Measurements from ENCODE around the gene SWSAP1. TPM values are rescaled to one million over a fixed set of nuclear protein-coding genes. Genes with fewer than 3 reads are reported as not detected.

Gene SWSAP1
- 1 to 10 TPM in 3 of 4 donors, under 1 TPM in 1; 0.51 to 1.7 (median 1.2) TPM for total RNA-seq

DNA sequence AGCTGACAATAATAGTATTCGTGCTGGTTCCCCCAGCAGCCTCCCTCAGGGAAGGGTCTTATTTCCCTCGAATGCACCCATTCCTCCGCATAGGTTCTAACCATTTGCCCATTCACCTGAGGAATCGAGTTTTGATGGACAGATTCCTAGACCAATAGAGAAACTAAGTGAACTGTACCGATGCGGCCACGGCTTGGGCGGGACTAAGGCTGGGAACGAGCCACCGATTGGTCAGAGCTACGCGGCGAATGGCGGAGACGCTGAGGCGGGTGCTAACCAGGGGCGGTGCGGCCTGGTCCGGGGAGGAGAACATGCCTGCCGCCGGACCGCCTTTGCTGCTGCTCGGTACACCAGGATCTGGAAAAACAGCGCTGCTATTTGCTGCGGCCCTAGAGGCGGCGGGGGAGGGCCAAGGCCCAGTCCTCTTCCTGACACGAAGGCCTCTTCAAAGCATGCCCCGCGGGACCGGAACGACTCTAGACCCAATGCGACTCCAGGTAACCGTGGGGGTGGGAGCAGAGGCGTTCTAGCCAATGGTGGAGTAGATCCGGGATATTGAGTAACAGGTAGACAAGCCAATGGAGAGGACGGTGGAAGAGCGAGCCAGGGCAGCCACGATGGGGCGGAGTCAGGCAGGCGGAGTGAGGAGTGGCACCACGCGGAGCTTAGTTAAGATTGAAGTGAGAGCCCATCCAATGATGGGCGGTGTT, at the start of gene SWSAP1:
TSS of gene SWSAP1 (plus strand) at position 234 of the 710 bp plus-strand sequence. CDS start at position 249, 15 bp downstream.
- no peaks in the 10 kb centered on the region for H3K9me3 ChIP-seq
- peak within 1 kb of the TSS; percentile 73 to 84 (median 76) for H3K4me3 ChIP-seq
- H3K4me1 ChIP-seq = peaks cover 22 to 24% of the 10 kb centered on the region in 2 donors
- H3K27ac ChIP-seq = peak within 1 kb of the TSS; percentile 93 to 97 (median 94)
- no peaks in the 10 kb centered on the region for H3K36me3 ChIP-seq
- TF ChIP-seq, protein P1, sequence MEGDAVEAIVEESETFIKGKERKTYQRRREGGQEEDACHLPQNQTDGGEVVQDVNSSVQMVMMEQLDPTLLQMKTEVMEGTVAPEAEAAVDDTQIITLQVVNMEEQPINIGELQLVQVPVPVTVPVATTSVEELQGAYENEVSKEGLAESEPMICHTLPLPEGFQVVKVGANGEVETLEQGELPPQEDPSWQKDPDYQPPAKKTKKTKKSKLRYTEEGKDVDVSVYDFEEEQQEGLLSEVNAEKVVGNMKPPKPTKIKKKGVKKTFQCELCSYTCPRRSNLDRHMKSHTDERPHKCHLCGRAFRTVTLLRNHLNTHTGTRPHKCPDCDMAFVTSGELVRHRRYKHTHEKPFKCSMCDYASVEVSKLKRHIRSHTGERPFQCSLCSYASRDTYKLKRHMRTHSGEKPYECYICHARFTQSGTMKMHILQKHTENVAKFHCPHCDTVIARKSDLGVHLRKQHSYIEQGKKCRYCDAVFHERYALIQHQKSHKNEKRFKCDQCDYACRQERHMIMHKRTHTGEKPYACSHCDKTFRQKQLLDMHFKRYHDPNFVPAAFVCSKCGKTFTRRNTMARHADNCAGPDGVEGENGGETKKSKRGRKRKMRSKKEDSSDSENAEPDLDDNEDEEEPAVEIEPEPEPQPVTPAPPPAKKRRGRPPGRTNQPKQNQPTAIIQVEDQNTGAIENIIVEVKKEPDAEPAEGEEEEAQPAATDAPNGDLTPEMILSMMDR (IDR thresholded peaks at IDR 0.05 in 4 of 5, conservative IDR thresholded peaks at IDR 0.05 in 1 of 5) = no peak
- TF ChIP-seq POLR2A (IDR thresholded peaks at IDR 0.05) = peak in 1 of 2 donors; percentile 47
- ATAC-seq = peak; percentile 97 to 98
- intact Hi-C loops (cut with DNase I; ENCODE audit: low total_unique reads) = loop anchor here (1.0 to 10.0 kb wide), 4 partner anchors 28 to 980 kb away; partner anchors contain the start of genes CCDC159, TMEM205, TSPAN16 and ZNF653
- H3K27me3 ChIP-seq = no peaks in the 10 kb centered on the region
- DNase-seq = peak; percentile 99
- in situ Hi-C loops (cut with MboI; ENCODE audit: low sequenced_read_pairs in 4 of 4) = loop anchor here in 2 of 4 donors (5.0 to 25.0 kb wide), 2 partner anchors 63 to 213 kb away; partner anchors contain the start of genes ACP5 (in 1 of the 2), ODAD3 (in 1 of the 2), PRKCSH (in 1 of the 2) and ZNF627 (in 1 of the 2)

GRCh38 chr19:11324748-11325389, 49.6 kb upstream of the SWSAP1 start:
- H3K4me1 ChIP-seq = peaks cover 10 to 11% of the 10 kb centered on the region in 2 donors
- peaks cover 0 to 23% of the 10 kb centered on the region in 2 donors for H3K36me3 ChIP-seq
- H3K27me3 ChIP-seq = no peaks in the 10 kb centered on the region
- H3K9me3 ChIP-seq = no peaks in the 10 kb centered on the region
- no peak for TF ChIP-seq POLR2A (IDR thresholded peaks at IDR 0.05)
- TF ChIP-seq, protein P1 (IDR thresholded peaks at IDR 0.05 in 4 of 5, conservative IDR thresholded peaks at IDR 0.05 in 1 of 5) = no peak
- peak overlapping the region; percentile 71 to 80 (median 74) for H3K27ac ChIP-seq
- intact Hi-C loops (cut with DNase I; ENCODE audit: low total_unique reads) = no loop called here
- no peak overlapping the region for H3K4me3 ChIP-seq
- in situ Hi-C loops (cut with MboI; ENCODE audit: low sequenced_read_pairs in 4 of 4) = no loop called here
- ATAC-seq (no peak), DNase-seq (no peak)

DNA sequence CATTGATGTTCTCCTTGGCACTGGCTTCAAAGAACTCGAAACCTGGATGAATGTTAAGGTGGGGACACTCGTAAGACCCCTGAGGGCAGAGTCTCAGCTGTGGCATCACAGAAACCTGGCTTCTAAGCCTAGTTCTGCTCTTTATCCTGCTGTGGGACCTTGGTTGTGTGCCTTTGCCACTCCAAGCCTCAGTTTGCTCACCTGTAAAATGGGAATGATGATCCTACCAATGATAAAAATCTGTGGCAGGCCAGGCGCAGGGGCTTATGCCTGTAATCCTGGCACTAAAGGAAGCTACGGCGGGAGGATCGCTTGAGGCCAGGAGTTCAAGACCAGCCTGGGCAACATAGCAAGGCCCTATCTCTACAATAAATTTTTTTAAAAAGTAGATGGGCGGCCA, 48.9 kb upstream of the SWSAP1 start:
- Histone ChIP-seq H3K27me3 (no peaks in the 10 kb centered on the region), H3K4me3 (no peak overlapping the region), H3K27ac (no peak overlapping the region), H3K36me3 (peaks cover 0 to 30% of the 10 kb centered on the region in 2 donors), H3K4me1 (peaks cover 10 to 11% of the 10 kb centered on the region in 2 donors), H3K9me3 (no peaks in the 10 kb centered on the region)
- TF ChIP-seq POLR2A (IDR thresholded peaks at IDR 0.05) = no peak
- TF ChIP-seq, protein P1 (IDR thresholded peaks at IDR 0.05 in 4 of 5, conservative IDR thresholded peaks at IDR 0.05 in 1 of 5) = no peak
- in situ Hi-C loops (cut with MboI; ENCODE audit: low sequenced_read_pairs in 4 of 4) = no loop called here
- no peak for ATAC-seq
- intact Hi-C loops (cut with DNase I; ENCODE audit: low total_unique reads) = no loop called here
- no peak for DNase-seq

DNA sequence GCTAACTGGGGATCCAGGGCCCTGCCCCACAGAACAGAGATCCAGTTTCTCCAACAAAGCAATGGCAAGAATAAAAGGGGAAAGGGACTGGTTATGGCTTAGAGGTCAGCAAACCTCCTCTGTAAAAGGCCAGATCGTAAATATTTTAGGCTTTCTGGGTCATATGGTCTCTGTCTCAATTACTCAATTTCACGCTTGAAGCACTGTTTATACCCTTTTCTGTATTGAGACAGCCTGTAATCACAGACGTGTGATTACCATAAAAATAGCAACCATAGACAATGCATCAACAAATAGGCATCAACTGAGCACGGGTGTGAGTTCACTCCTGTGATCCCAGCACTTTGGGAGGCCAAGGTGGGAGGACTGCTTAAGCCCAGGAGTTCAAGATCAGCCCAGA, 44.3 kb upstream of the SWSAP1 start:
- in situ Hi-C loops (cut with MboI; ENCODE audit: low sequenced_read_pairs in 4 of 4) (no loop called here), intact Hi-C loops (cut with DNase I; ENCODE audit: low total_unique reads) (no loop called here)
- Histone ChIP-seq H3K36me3 (peaks cover 0 to 64% of the 10 kb centered on the region in 2 donors), H3K4me3 (no peak overlapping the region), H3K9me3 (no peaks in the 10 kb centered on the region), H3K27me3 (no peaks in the 10 kb centered on the region), H3K4me1 (no peaks in the 10 kb centered on the region), H3K27ac (no peak overlapping the region)
- no peak for ATAC-seq
- DNase-seq = no peak
- TF ChIP-seq, protein P1 (IDR thresholded peaks at IDR 0.05 in 4 of 5, conservative IDR thresholded peaks at IDR 0.05 in 1 of 5) = no peak
- no peak for TF ChIP-seq POLR2A (IDR thresholded peaks at IDR 0.05)

Measured in gastrocnemius medialis (tissue), 4 donors.